Stimulated activated naive CD4-positive, alpha-beta T cell treated with Interleukin-2 at 50 U/mL for 16 hours (primary cell): Measurements from ENCODE around the gene CD79A.
"Not testable (repeated sequence)": the region's sequence is repeated elsewhere in the genome, so short reads cannot be mapped to it uniquely, and the experiment has no call there.

ENCODE experiments used
- DNase-seq: peaks from one replicate; lab custom pipeline; 2025; lab: John Stamatoyannopoulos, UW

CD79A gene

GRCh38 chr19:41905273-41906002 lies 28.4 kb downstream of the CD79A start:
- no peak for DNase-seq

- DNase-seq: no peak
Observed at GRCh38 chr19:41906271-41906670, 29.2 kb downstream of the CD79A start.

- no peak for DNase-seq
Observed at GRCh38 chr19:41906916-41907680, 30.0 kb downstream of the CD79A start.

- DNase-seq: no peak
Observed at GRCh38 chr19:41907994-41908615, 31.0 kb downstream of the CD79A start.

- DNase-seq: no peak
Observed at GRCh38 chr19:41908724-41909464, 31.8 kb downstream of the CD79A start.

GRCh38 chr19:41909706-41910105 lies 32.6 kb downstream of the CD79A start:
- no peak for DNase-seq

GRCh38 chr19:41910240-41910991 lies 33.3 kb downstream of the CD79A start:
- no peak for DNase-seq

- DNase-seq: no peak
Observed at GRCh38 chr19:41910992-41911888, 34.2 kb downstream of the CD79A start.

GRCh38 chr19:41911889-41912731 lies 35.0 kb downstream of the CD79A start:
- DNase-seq: no peak

GRCh38 chr19:41912899-41913537 lies 35.9 kb downstream of the CD79A start:
- no peak for DNase-seq

GRCh38 chr19:41913538-41914423 lies 36.7 kb downstream of the CD79A start:
- no peak for DNase-seq

- not testable (repeated sequence) for DNase-seq
Observed at GRCh38 chr19:41914424-41914834, 37.4 kb downstream of the CD79A start.

GRCh38 chr19:41915021-41915775 lies 38.1 kb downstream of the CD79A start:
- DNase-seq: no peak

GRCh38 chr19:41915776-41916414 lies 38.8 kb downstream of the CD79A start:
- no peak for DNase-seq

GRCh38 chr19:41917676-41918075 lies 40.6 kb downstream of the CD79A start:
- DNase-seq: no peak

- no peak for DNase-seq
Observed at GRCh38 chr19:41918095-41918494, 41.0 kb downstream of the CD79A start.
